Left lung (tissue), 10 donors: ENCODE data around the gene FBXO3. TPM values are rescaled to one million over a fixed set of nuclear protein-coding genes. Genes with fewer than 3 reads are reported as not detected.
"Not testable (repeated sequence)": the region's sequence is repeated elsewhere in the genome, so short reads cannot be mapped to it uniquely, and the experiment has no call there.

Source experiments
- ATAC-seq: fragments of 200-7000 bp; cut with Tn5 transposase; one replicate; pipeline ENCODE4 v1.9.1; 2020; ENCODE audit warnings: moderate library complexity
- DNase-seq, 4 donors: peaks; one replicate each; pipeline ENCODE4 v3.0.0-alpha.2; 2013 to 2020
- H3K27ac ChIP-seq, 2 donors: fragments of 200-600 bp; sonication (generic) in 1 of 2; one replicate each; pipeline versions ENCODE4 v1.5.0 to v1.8.0; 2020 to 2021
- H3K27me3 ChIP-seq, 2 donors: fragments of 200-600 bp; sonication (generic) in 1 of 2; one replicate each; pipeline versions ENCODE4 v1.5.0 to v1.8.0; 2020 to 2021
- H3K36me3 ChIP-seq, 2 donors: fragments of 200-600 bp; sonication (generic) in 1 of 2; one replicate each; pipeline versions ENCODE4 v1.5.0 to v1.8.0; 2020 to 2021
- H3K4me1 ChIP-seq, 2 donors: fragments of 200-600 bp; one replicate each; pipeline ENCODE4 v1.8.0; 2021
- H3K4me3 ChIP-seq, 2 donors: fragments of 200-600 bp; sonication (generic) in 1 of 2; one replicate each; pipeline versions ENCODE4 v1.5.0 to v1.8.0; 2020 to 2021; ENCODE audit warnings: mild to moderate bottlenecking in 1 of 2
- H3K9me3 ChIP-seq, 2 donors: fragments of 200-600 bp; sonication (generic) in 1 of 2; one replicate each; pipeline versions ENCODE4 v1.5.0 to v1.8.0; 2020 to 2021
- CTCF ChIP-seq, 2 donors: fragments of 200-600 bp; sonication (generic) in 1 of 2; IDR thresholded peaks; one replicate each; pipeline versions ENCODE4 v1.5.0 to v1.8.0; 2021; ENCODE audit warnings: antibody characterized with exemption in 2 of 2
- intact Hi-C, 2 donors: fragments of 100-400 bp; cut with DNase I; formaldehyde crosslinking; loops; one replicate each; pipeline versions ENCODE4 v1.11.2 to v1.14.2; 2022
- polyA plus RNA-seq, 6 donors: library from polyadenylated mRNA; unstranded; fragments of 120-200 nt; gene quantifications; one replicate each; pipeline ENCODE4 v1.2.1, GENCODE V29; 2013; ENCODE audit not compliant: insufficient read length in 6 of 6
- total RNA-seq, 2 donors: library from RNA; stranded (reverse); fragmentation: NEBNext Ultra II Directional; extraction: Animal tissue kit (Norgen Biotek cat#: 25700); gene quantifications; one replicate each; pipeline ENCODE4 v1.2.1, GENCODE V29; 2021
- donor health status: DM: no; HTN: yes; CAD: no.
- donor health status: DM: no; HTN: no; CAD: no.

FBXO3 gene
- total and polyA plus RNA-seq, 8 donors = 25.9 to 54.8 (median 45.2) TPM

- Histone ChIP-seq H3K4me1 (peaks cover 13 to 64% of the 10 kb centered on the region in 2 donors), H3K27me3 (no peaks in the 10 kb centered on the region), H3K4me3 (no peak overlapping the region), H3K36me3 (peaks cover 0 to 82% of the 10 kb centered on the region in 2 donors), H3K27ac (no peak overlapping the region), H3K9me3 (no peaks in the 10 kb centered on the region)
- no peak for ATAC-seq
- no peak for TF ChIP-seq CTCF (IDR thresholded peaks at IDR 0.05)
- DNase-seq = no peak
- intact Hi-C loops = no loop called here
Observed at GRCh38 chr11:33709466-33709865, 64.9 kb downstream of the FBXO3 start.

DNA sequence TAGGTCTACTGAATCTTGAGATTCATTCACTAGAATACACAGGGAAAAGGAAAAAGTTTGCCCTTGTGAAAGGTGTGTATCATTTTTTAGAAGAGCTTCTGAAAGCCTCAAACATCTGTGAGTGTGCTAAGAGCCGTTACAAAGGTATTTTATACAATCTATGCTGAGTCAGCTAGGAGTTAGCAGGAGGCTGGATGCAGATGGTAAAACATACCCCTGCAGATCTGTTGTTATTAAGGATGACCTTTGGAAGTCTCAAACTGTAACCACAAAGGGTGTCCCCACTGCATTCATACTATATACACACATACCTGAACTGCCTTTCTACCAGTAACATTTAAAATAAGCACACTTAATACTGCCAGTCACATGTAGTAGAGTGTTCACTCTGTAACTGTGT lies 65.3 kb downstream of the FBXO3 start:
- H3K27me3 ChIP-seq = no peaks in the 10 kb centered on the region
- DNase-seq = no peak
- no peak for TF ChIP-seq CTCF (IDR thresholded peaks at IDR 0.05)
- no peaks in the 10 kb centered on the region for H3K9me3 ChIP-seq
- ATAC-seq = no peak
- H3K4me3 ChIP-seq = no peak overlapping the region
- peaks cover 0 to 78% of the 10 kb centered on the region in 2 donors for H3K36me3 ChIP-seq
- H3K4me1 ChIP-seq = peaks cover 8 to 68% of the 10 kb centered on the region in 2 donors
- intact Hi-C loops = no loop called here
- H3K27ac ChIP-seq = no peak overlapping the region

- intact Hi-C loops, H3K9me3 ChIP-seq, H3K27me3 ChIP-seq, H3K4me3 ChIP-seq: not testable (repeated sequence)
- H3K4me1 ChIP-seq = peaks cover 13 to 69% of the 10 kb centered on the region in 2 donors
- ATAC-seq = peak; percentile 82
- DNase-seq = peak in 1 of 4 donors; percentile 62
- peak overlapping the region; percentile 50 to 80 for H3K27ac ChIP-seq
- peaks cover 0 to 67% of the 10 kb centered on the region in 2 donors for H3K36me3 ChIP-seq
Observed at GRCh38 chr11:33707831-33708230, 66.5 kb downstream of the FBXO3 start.

GRCh38 chr11:33706966-33707365 lies 67.4 kb downstream of the FBXO3 start:
- Histone ChIP-seq H3K4me1 (peaks cover 20 to 76% of the 10 kb centered on the region in 2 donors), H3K27ac (peak overlapping the region in 1 of 2 donors; percentile 80), H3K4me3 (no peak overlapping the region), H3K27me3 (no peaks in the 10 kb centered on the region), H3K36me3 (peaks cover 0 to 61% of the 10 kb centered on the region in 2 donors), H3K9me3 (no peaks in the 10 kb centered on the region)
- no peak for TF ChIP-seq CTCF (IDR thresholded peaks at IDR 0.05)
- DNase-seq (no peak), ATAC-seq (no peak)
- intact Hi-C loops = no loop called here

DNA sequence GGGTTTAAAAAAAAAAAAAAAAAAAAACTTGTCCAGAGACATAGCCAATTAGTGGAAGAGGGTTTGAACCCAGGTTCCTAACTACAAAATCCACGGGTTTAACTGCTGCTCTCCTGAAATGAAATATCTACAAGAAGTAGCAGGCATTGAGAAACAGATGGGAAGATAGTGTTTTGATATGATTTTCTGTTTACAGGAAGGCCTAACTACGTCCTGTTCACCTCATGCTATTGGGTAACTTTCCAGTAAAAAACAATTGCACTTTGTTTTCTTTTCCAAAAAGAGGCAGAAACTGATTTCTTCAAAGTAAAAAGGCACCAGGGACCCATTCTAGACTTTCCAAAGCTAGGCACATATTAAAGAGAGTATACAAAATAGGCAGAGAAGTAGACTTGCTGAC lies 67.8 kb downstream of the FBXO3 start:
- H3K27ac ChIP-seq = peak overlapping the region in 1 of 2 donors; percentile 80
- TF ChIP-seq CTCF (IDR thresholded peaks at IDR 0.05) = no peak
- H3K36me3 ChIP-seq = peaks cover 0 to 57% of the 10 kb centered on the region in 2 donors
- H3K27me3 ChIP-seq = no peaks in the 10 kb centered on the region
- no peaks in the 10 kb centered on the region for H3K9me3 ChIP-seq
- ATAC-seq (no peak), DNase-seq (no peak)
- no peak overlapping the region for H3K4me3 ChIP-seq
- peaks cover 24 to 80% of the 10 kb centered on the region in 2 donors for H3K4me1 ChIP-seq
- intact Hi-C loops = no loop called here
